Panc1 (cell line): ENCODE data around the gene STK26. TPM values are rescaled to one million over a fixed set of nuclear protein-coding genes. Genes with fewer than 3 reads are reported as not detected.

Source experiments
- ATAC-seq: fragments of 200-7000 bp; cut with Tn5 transposase; 2 replicates; pipeline ENCODE4 v1.9.1; 2020; ENCODE audit warnings: mild to moderate bottlenecking, moderate library complexity
- BruUV-seq: library from RNA; stranded (reverse); fragments of 400-500 nt; replicated peaks from 2 replicates; lab custom pipeline; 2021; lab: Mats Ljungman, UMichigan
- CTCF ChIA-PET: fragments of 300-600 bp; sonication (Branson Sonifier 250); formaldehyde crosslinking; loops from one replicate; lab custom pipeline; 2022; ENCODE audit warnings: antibody characterized with exemption; lab: Charles Lee
- POLR2A ChIA-PET: fragments of 300-600 bp; sonication (Branson Sonifier 250); formaldehyde crosslinking; loops from one replicate; lab custom pipeline; 2022; ENCODE audit warnings: antibody characterized with exemption; lab: Charles Lee
- DNase-seq: peaks from one replicate; pipeline ENCODE4 v3.0.0-alpha.2; 2010; ENCODE audit warnings: low read depth, low spot score
- H3K27ac ChIP-seq: 2 replicates; pipeline ENCODE4 v1.5.1; 2011; ENCODE audit warnings: mild to moderate bottlenecking, low read length, inconsistent platforms
- H3K27me3 ChIP-seq: fragments of 200-500 bp; sonication (Bioruptor generic); 2 replicates; pipeline ENCODE4 v1.6.0; 2014; ENCODE audit warnings: low read length, inconsistent platforms; ENCODE audit not compliant: control insufficient read depth, insufficient read depth
- H3K36me3 ChIP-seq: fragments of 200-500 bp; sonication (Bioruptor generic); 2 replicates; pipeline ENCODE4 v1.5.1; 2014; ENCODE audit warnings: inconsistent platforms, mild to moderate bottlenecking, low read length, moderate library complexity; ENCODE audit not compliant: control insufficient read depth, insufficient read depth
- H3K4me1 ChIP-seq: 2 replicates; pipeline ENCODE4 v1.5.1; 2011; ENCODE audit warnings: inconsistent platforms, mild to moderate bottlenecking, low read length, moderate library complexity; ENCODE audit not compliant: control insufficient read depth, insufficient read depth
- H3K4me3 ChIP-seq, 2 experiments: 2 replicates each; pipeline ENCODE4 v1.5.1; 2011 to 2012; ENCODE audit warnings: low read depth in 2 of 2, low read length in 2 of 2, mild to moderate bottlenecking in 2 of 2, inconsistent platforms in 1 of 2, moderate library complexity in 1 of 2
- H3K9me3 ChIP-seq: fragments of 200-500 bp; sonication (Bioruptor generic); 2 replicates; pipeline ENCODE4 v1.5.1; 2014; ENCODE audit warnings: low read depth, mild to moderate bottlenecking, inconsistent platforms, low read length, moderate library complexity; ENCODE audit not compliant: control insufficient read depth, insufficient read depth
- POLR2AphosphoS5 ChIP-seq: IDR thresholded peaks from 2 replicates; pipeline ENCODE4 v1.6.1; 2012; ENCODE audit warnings: mild to moderate bottlenecking, low read depth, low read length, moderate library complexity
- SIN3A ChIP-seq: IDR thresholded peaks from 2 replicates; pipeline ENCODE4 v1.6.1; 2012; ENCODE audit warnings: low read depth, mild to moderate bottlenecking, low read length, moderate library complexity, borderline replicate concordance; ENCODE audit not compliant: insufficient read depth
- TCF7L2 ChIP-seq: IDR thresholded peaks from 2 replicates; pipeline ENCODE4 v1.6.1; 2011; ENCODE audit warnings: mild to moderate bottlenecking, low read depth, low read length, inconsistent platforms
- in situ Hi-C: cut with HindIII; loops from 2 replicates; pipeline ENCODE4 v1.10.0; 2016; ENCODE audit warnings: low sequenced_read_pairs, low pct_unique_long_range_greater_than_20kb
- intact Hi-C: fragments of 100-400 bp; cut with micrococcal nuclease; formaldehyde crosslinking; loops from one replicate; pipeline ENCODE4 v1.10.0; 2022; ENCODE audit not compliant: unreplicated experiment
- total RNA-seq: library from RNA; stranded (reverse); gene quantifications from one replicate; pipeline ENCODE4 v1.2.1, GENCODE V29; 2021; ENCODE audit not compliant: unreplicated experiment
- TF ChIP-seq, protein P1 (sequence below), 2 experiments: IDR thresholded peaks; 2 replicates each; pipeline ENCODE4 v1.6.1; 2011 to 2012; ENCODE audit warnings: low read depth in 2 of 2, control low read depth in 1 of 2, low read length in 1 of 2, mild to moderate bottlenecking in 1 of 2, moderate library complexity in 1 of 2; ENCODE audit not compliant: insufficient read depth in 1 of 2
- TF ChIP-seq, protein P2 (sequence below): fragments of 450-650 bp; IDR thresholded peaks from 2 replicates; pipeline ENCODE4 v1.5.1; 2017; ENCODE audit warnings: mild to moderate bottlenecking

STK26 gene
- total RNA-seq, 1 experiment from 2014 or later = 44.2 TPM

DNA sequence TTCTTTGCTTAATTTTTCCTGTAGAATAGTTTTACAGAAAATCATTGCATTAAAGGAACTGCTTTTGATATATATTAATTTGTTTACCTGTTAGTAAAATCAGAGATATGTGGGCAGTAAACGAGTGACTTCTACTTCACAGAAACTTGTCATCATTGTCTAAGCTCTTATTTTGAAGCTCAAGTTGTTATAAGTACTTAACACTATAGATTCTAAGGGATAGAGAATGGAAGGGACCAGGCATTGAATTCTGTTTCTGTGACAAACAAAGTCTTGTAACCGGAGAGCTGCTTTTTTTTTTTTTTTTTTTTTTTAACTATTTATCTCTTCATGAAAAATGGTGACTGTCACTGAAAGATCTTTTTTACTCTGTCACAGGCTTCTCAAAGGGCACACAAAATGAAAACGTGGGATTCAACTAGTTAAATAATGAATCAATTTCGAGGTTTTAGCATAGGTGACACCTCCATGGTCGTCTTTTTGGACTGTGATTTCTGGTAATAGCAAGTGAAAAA lies 14.4 kb downstream of the STK26 start:
- no peak overlapping the region for H3K4me3 ChIP-seq
- H3K36me3 ChIP-seq = no peaks in the 10 kb centered on the region
- no peaks in the 10 kb centered on the region for H3K27me3 ChIP-seq
- intact Hi-C loops = no loop called here
- POLR2A ChIA-PET = interaction anchor here (0.6 kb wide), 1 partner anchor 35 kb away, joined by 4 read pairs; no protein-coding TSS in a partner anchor
- H3K4me1 ChIP-seq = no peaks in the 10 kb centered on the region; the same call in 1 of the 2 replicates
- no peak for ATAC-seq
- BruUV-seq = no TSS peak
- no peaks in the 10 kb centered on the region for H3K9me3 ChIP-seq
- CTCF ChIA-PET = no interaction called here
- TF ChIP-seq, protein P1, sequence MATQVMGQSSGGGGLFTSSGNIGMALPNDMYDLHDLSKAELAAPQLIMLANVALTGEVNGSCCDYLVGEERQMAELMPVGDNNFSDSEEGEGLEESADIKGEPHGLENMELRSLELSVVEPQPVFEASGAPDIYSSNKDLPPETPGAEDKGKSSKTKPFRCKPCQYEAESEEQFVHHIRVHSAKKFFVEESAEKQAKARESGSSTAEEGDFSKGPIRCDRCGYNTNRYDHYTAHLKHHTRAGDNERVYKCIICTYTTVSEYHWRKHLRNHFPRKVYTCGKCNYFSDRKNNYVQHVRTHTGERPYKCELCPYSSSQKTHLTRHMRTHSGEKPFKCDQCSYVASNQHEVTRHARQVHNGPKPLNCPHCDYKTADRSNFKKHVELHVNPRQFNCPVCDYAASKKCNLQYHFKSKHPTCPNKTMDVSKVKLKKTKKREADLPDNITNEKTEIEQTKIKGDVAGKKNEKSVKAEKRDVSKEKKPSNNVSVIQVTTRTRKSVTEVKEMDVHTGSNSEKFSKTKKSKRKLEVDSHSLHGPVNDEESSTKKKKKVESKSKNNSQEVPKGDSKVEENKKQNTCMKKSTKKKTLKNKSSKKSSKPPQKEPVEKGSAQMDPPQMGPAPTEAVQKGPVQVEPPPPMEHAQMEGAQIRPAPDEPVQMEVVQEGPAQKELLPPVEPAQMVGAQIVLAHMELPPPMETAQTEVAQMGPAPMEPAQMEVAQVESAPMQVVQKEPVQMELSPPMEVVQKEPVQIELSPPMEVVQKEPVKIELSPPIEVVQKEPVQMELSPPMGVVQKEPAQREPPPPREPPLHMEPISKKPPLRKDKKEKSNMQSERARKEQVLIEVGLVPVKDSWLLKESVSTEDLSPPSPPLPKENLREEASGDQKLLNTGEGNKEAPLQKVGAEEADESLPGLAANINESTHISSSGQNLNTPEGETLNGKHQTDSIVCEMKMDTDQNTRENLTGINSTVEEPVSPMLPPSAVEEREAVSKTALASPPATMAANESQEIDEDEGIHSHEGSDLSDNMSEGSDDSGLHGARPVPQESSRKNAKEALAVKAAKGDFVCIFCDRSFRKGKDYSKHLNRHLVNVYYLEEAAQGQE (IDR thresholded peaks at IDR 0.05; ENCODE audit: insufficient read depth in 1 of 2, low read depth in 2 of 2, low read length in 1 of 2) = no peak
- TF ChIP-seq, protein P2, sequence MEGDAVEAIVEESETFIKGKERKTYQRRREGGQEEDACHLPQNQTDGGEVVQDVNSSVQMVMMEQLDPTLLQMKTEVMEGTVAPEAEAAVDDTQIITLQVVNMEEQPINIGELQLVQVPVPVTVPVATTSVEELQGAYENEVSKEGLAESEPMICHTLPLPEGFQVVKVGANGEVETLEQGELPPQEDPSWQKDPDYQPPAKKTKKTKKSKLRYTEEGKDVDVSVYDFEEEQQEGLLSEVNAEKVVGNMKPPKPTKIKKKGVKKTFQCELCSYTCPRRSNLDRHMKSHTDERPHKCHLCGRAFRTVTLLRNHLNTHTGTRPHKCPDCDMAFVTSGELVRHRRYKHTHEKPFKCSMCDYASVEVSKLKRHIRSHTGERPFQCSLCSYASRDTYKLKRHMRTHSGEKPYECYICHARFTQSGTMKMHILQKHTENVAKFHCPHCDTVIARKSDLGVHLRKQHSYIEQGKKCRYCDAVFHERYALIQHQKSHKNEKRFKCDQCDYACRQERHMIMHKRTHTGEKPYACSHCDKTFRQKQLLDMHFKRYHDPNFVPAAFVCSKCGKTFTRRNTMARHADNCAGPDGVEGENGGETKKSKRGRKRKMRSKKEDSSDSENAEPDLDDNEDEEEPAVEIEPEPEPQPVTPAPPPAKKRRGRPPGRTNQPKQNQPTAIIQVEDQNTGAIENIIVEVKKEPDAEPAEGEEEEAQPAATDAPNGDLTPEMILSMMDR = no peak
- TF ChIP-seq TCF7L2 = no peak
- TF ChIP-seq SIN3A = no peak
- TF ChIP-seq POLR2AphosphoS5 = no peak
- no peak overlapping the region for H3K27ac ChIP-seq
- no peak for DNase-seq
- in situ Hi-C loops = no loop called here

DNA sequence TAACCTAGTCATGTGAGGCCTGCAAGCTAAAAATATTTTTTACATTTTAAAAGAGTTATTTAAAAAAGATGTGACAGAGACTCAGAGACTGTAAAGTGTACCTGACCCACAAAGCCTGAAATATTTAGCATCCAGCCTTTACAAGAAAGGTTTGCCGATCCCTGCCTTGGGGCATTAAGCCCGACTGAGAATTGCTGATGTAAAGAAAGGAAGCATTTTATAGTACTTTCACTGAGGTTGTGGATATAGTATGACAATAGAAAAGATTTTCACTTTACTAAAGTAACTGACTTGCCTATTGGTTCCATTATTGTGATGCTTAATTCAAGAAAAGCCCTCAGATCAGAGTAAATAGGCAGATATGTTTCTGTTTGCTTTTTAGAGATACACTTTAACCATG lies 17.0 kb downstream of the STK26 start:
- no peak for ATAC-seq
- TF ChIP-seq, protein P1 (IDR thresholded peaks at IDR 0.05; ENCODE audit: insufficient read depth in 1 of 2, low read depth in 2 of 2, low read length in 1 of 2) = no peak
- TF ChIP-seq SIN3A = no peak
- no peak for TF ChIP-seq TCF7L2
- TF ChIP-seq, protein P2 = no peak
- no peak for TF ChIP-seq POLR2AphosphoS5
- in situ Hi-C loops = no loop called here
- intact Hi-C loops = no loop called here
- no peak for DNase-seq
- no peak overlapping the region for H3K4me3 ChIP-seq
- H3K27ac ChIP-seq = no peak overlapping the region
- H3K36me3 ChIP-seq = no peaks in the 10 kb centered on the region
- no peaks in the 10 kb centered on the region; the same call in 1 of the 2 replicates for H3K4me1 ChIP-seq
- BruUV-seq = no TSS peak
- CTCF ChIA-PET = no interaction called here
- no peaks in the 10 kb centered on the region for H3K27me3 ChIP-seq
- POLR2A ChIA-PET = no interaction called here
- H3K9me3 ChIP-seq = no peaks in the 10 kb centered on the region
